Parietal lobe (tissue), 1 donor: Measurements from ENCODE around the gene PCP4L1. TPM values are rescaled to one million over a fixed set of nuclear protein-coding genes. Genes with fewer than 3 reads are reported as not detected.

ENCODE experiments used
- total RNA-seq: library from RNA; depleted of rRNA; stranded (reverse); fragments of >200 nt; gene quantifications from one replicate; pipeline ENCODE4 v1.2.3, GENCODE V29; 2014

The PCP4L1 gene
- total RNA-seq: 1.9 TPM

GRCh38 chr1:161258439-161259344, at the start of gene PCP4L1:
Gene PCP4L1, plus strand, starts transcription at chr1:161258745. Its CDS starts 230 bp downstream, at chr1:161258975.

GRCh38 chr1:161215076-161215475, 43.5 kb upstream of the PCP4L1 start, which contains the start of gene FCER1G:
Gene FCER1G, plus strand, starts transcription at chr1:161215295. Its CDS starts 27 bp downstream, at chr1:161215322.

GRCh38 chr1:161225534-161226319, 32.8 kb upstream of the PCP4L1 start, which contains the start of gene TOMM40L:
Gene TOMM40L, plus strand, starts transcription at chr1:161226060. Its CDS starts 430 bp downstream, at chr1:161226490.

GRCh38 chr1:161238039-161238473, 20.5 kb upstream of the PCP4L1 start, which contains the start of gene NR1I3:
Gene NR1I3, minus strand, starts transcription at chr1:161238203. Its CDS starts 1,638 bp downstream, at chr1:161236565.

GRCh38 chr1:161309868-161310267, 51.3 kb downstream of the PCP4L1 start, which contains the start of gene MPZ:
Gene MPZ, minus strand, starts transcription at chr1:161309968. Its CDS starts 63 bp downstream, at chr1:161309905.

GRCh38 chr1:161314201-161314981, 55.8 kb downstream of the PCP4L1 start, which contains the start of gene SDHC:
Gene SDHC, plus strand, starts transcription at chr1:161314381. Its CDS starts 25 bp downstream, at chr1:161314406.

Other genes with a start within 250 kb of the PCP4L1 start
- 18.8 TPM for gene F11R, start 237.6 kb upstream of the PCP4L1 start, total RNA-seq
- 35.1 TPM for gene TSTD1, start 219.8 kb upstream of the PCP4L1 start, total RNA-seq
- gene USF1, start 212.8 kb upstream of the PCP4L1 start, total RNA-seq: 121 TPM
- 0.31 TPM for gene ARHGAP30, start 188.9 kb upstream of the PCP4L1 start, total RNA-seq
- gene NECTIN4, start 169.2 kb upstream of the PCP4L1 start, total RNA-seq: not detected
- 1.6 TPM for gene KLHDC9, start 160.4 kb upstream of the PCP4L1 start, total RNA-seq
- gene PFDN2, start 140.7 kb upstream of the PCP4L1 start, total RNA-seq: 30.0 TPM
- gene NIT1, start 140.6 kb upstream of the PCP4L1 start, total RNA-seq: 26.3 TPM
- gene DEDD, start 126.1 kb upstream of the PCP4L1 start, total RNA-seq: 20.0 TPM
- 81.1 TPM for gene UFC1, start 104.8 kb upstream of the PCP4L1 start, total RNA-seq
- gene USP21, start 99.2 kb upstream of the PCP4L1 start, total RNA-seq: 22.2 TPM
- gene PPOX, start 92.3 kb upstream of the PCP4L1 start, total RNA-seq: 26.3 TPM
- gene B4GALT3, start 81.2 kb upstream of the PCP4L1 start, total RNA-seq: 20.0 TPM
- 0.31 TPM for gene ADAMTS4, start 59.7 kb upstream of the PCP4L1 start, total RNA-seq
- gene NDUFS2, start 56.4 kb upstream of the PCP4L1 start, total RNA-seq: 128 TPM
- 3.8 TPM for gene FCER1G, start 43.5 kb upstream of the PCP4L1 start, total RNA-seq
- not detected for gene APOA2, start 35.1 kb upstream of the PCP4L1 start, total RNA-seq
- gene TOMM40L, start 32.7 kb upstream of the PCP4L1 start, total RNA-seq: 25.4 TPM
- gene NR1I3, start 20.5 kb upstream of the PCP4L1 start, total RNA-seq: not detected
- 2.2 TPM for gene MPZ, start 51.2 kb downstream of the PCP4L1 start, total RNA-seq
- gene SDHC, start 55.6 kb downstream of the PCP4L1 start, total RNA-seq: 21.6 TPM
- gene CFAP126, start 109.1 kb downstream of the PCP4L1 start, total RNA-seq: not detected
- 6.3 TPM for gene FCGR2A, start 246.7 kb downstream of the PCP4L1 start, total RNA-seq